ENCODE measurements around the gene GUCY1B1. TPM values are rescaled to one million over a fixed set of nuclear protein-coding genes. Genes with fewer than 3 reads are reported as not detected.

The GUCY1B1 gene
- total RNA-seq, 1 donor from 2014 or later: 18.1 TPM

DNA sequence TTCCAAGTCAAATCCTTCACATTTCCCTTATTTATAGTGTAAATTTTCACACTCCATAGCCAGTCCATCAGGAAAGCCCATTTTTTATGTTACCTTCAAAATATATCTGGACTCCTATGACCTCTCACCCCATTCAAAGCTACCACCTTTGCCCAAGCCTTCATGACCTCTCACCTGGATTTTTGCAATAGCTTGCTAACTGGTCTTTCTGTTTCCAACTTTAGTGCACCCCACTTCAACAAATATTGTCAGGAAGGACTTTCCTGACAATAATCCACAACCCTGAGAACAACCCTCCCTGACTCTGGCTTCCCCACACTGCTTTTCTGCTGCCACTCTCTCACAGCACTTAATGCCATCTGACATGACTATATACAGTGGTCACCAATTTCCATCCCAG lies 73.8 kb downstream of the GUCY1B1 start:
- Histone ChIP-seq H3K9me3 (no peaks in the 10 kb centered on the region), H3K27me3 (ENCODE audit: low read depth) (no peaks in the 10 kb centered on the region), H3K4me3 (no peak overlapping the region), H3K27ac (no peak overlapping the region), H3K36me3 (no peaks in the 10 kb centered on the region), H3K4me1 (no peaks in the 10 kb centered on the region)
- intact Hi-C loops (cut with DNase I): no loop called here
- TF ChIP-seq, protein P1, sequence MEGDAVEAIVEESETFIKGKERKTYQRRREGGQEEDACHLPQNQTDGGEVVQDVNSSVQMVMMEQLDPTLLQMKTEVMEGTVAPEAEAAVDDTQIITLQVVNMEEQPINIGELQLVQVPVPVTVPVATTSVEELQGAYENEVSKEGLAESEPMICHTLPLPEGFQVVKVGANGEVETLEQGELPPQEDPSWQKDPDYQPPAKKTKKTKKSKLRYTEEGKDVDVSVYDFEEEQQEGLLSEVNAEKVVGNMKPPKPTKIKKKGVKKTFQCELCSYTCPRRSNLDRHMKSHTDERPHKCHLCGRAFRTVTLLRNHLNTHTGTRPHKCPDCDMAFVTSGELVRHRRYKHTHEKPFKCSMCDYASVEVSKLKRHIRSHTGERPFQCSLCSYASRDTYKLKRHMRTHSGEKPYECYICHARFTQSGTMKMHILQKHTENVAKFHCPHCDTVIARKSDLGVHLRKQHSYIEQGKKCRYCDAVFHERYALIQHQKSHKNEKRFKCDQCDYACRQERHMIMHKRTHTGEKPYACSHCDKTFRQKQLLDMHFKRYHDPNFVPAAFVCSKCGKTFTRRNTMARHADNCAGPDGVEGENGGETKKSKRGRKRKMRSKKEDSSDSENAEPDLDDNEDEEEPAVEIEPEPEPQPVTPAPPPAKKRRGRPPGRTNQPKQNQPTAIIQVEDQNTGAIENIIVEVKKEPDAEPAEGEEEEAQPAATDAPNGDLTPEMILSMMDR (IDR thresholded peaks at IDR 0.05): no peak
- DNase-seq (no peak), ATAC-seq (no peak)

DNA sequence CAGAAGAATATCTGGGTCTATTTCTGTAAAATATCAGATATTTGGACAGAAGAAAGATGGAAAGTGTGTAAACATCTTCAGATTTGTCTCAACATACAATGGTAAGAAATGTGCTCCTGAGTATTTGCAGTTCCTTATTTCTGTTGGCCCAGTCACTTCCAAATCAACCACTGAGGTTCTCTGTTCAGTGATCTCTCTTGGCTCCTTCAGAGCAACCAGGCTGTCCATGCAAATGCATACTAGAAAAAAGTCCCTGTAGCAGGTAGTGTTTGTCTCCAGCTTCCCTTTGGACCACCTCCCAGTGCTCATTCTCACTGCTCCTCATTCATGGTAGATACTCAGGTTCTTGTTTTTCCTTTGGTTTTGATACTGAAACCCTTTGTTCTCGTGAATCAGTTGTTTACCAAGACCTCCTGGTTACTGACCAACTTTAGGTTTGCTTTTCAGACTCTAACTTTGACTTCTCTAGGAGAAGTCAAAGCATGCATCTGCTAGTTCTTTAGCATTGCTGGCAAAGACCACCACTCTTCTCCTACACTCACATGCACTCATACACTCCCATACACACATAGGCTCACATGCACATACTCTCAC lies 78.5 kb downstream of the GUCY1B1 start:
- no peak for DNase-seq

GRCh38 chr4:155842080-155842479 lies 83.3 kb downstream of the GUCY1B1 start:
- no peak overlapping the region for H3K4me3 ChIP-seq
- DNase-seq (no peak), ATAC-seq (no peak)
- intact Hi-C loops (cut with DNase I): no loop called here
- H3K36me3 ChIP-seq: no peaks in the 10 kb centered on the region
- TF ChIP-seq, protein P1 (IDR thresholded peaks at IDR 0.05): no peak
- H3K27me3 ChIP-seq (ENCODE audit: low read depth): no peaks in the 10 kb centered on the region
- H3K27ac ChIP-seq: no peak overlapping the region
- no peaks in the 10 kb centered on the region for H3K9me3 ChIP-seq
- H3K4me1 ChIP-seq: no peaks in the 10 kb centered on the region

More for the DNA sequence above, 78.5 kb downstream of the GUCY1B1 start:
- no peak overlapping the region for H3K4me3 ChIP-seq
- H3K36me3 ChIP-seq: no peaks in the 10 kb centered on the region
- no peaks in the 10 kb centered on the region for H3K27me3 ChIP-seq (ENCODE audit: low read depth)
- no peaks in the 10 kb centered on the region for H3K4me1 ChIP-seq
- TF ChIP-seq, protein P1 (IDR thresholded peaks at IDR 0.05): no peak
- H3K27ac ChIP-seq: no peak overlapping the region
- no peaks in the 10 kb centered on the region for H3K9me3 ChIP-seq
- ATAC-seq: no peak
- intact Hi-C loops (cut with DNase I): no loop called here

DNA sequence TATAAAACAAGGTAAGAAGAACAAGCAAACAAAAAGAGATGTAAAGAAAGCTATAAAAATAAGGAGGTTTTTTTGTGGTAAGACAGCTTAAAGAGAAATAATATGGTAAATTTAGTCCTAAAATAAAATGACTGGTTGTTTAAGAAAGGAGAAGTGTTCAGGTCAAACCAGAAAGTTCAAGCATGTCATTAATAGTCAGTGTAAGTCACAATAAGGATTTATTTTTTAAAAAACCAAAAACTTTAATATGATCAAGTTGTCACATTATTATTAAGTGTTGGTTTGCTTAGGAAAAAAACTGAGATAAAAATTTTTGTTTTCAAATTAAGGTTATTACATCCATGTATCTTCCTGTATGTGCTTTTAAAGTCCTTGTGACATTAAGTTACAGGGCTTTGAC lies 88.1 kb downstream of the GUCY1B1 start:
- DNase-seq (no peak), ATAC-seq (no peak)
- intact Hi-C loops (cut with DNase I): no loop called here
- TF ChIP-seq, protein P1 (IDR thresholded peaks at IDR 0.05): no peak
- Histone ChIP-seq H3K36me3 (no peaks in the 10 kb centered on the region), H3K4me3 (no peak overlapping the region), H3K4me1 (no peaks in the 10 kb centered on the region), H3K27me3 (ENCODE audit: low read depth) (no peaks in the 10 kb centered on the region), H3K27ac (no peak overlapping the region), H3K9me3 (no peaks in the 10 kb centered on the region)

DNA sequence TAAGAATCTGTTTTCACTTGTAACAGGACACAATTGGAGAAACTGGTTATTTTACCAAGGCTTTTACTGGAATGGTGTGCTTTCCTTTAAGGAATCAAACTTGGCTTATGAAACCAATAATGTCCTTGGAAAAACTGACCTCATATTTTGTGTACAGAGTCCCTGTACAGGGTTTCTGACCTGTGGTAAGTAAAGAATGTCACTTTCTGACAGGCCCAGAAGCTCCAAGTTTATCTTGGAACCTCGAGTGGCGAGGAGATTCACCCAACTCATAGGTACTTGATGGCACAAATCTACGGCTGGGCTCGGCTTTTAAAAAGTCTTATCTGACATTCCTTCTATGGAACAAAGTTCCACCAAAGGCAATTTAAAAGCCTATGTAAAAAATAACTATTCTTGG lies 90.2 kb downstream of the GUCY1B1 start:
- H3K4me3 ChIP-seq: no peak overlapping the region
- intact Hi-C loops (cut with DNase I): no loop called here

More for the DNA sequence above, 90.2 kb downstream of the GUCY1B1 start:
- ATAC-seq (no peak), DNase-seq (no peak)
- TF ChIP-seq, protein P1 (IDR thresholded peaks at IDR 0.05): no peak
- Histone ChIP-seq H3K27me3 (ENCODE audit: low read depth) (no peaks in the 10 kb centered on the region), H3K36me3 (no peaks in the 10 kb centered on the region), H3K27ac (no peak overlapping the region), H3K9me3 (no peaks in the 10 kb centered on the region), H3K4me1 (no peaks in the 10 kb centered on the region)
